ENCODE measurements around the gene ASCC2.

DNA sequence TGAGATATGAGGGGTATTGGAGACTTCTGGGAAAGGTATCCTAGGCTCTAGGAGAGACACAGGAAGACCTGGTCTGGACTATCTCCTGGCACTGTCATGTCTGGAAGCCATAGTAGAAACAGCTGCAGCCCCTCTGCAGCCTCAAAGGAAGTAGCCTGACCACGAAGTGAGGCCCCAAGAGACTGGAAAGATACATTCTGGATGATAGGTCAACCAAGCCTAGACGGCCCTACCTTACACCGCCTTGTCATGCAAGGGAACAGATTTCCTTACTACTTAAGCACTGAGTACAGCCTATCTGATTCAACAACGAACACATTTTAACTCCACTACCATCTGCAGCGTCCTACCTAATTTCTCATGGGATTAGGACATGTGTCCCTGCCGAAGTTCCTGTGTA is 39.8 kb downstream of the ASCC2 start:
- TF ChIP-seq, protein P1, sequence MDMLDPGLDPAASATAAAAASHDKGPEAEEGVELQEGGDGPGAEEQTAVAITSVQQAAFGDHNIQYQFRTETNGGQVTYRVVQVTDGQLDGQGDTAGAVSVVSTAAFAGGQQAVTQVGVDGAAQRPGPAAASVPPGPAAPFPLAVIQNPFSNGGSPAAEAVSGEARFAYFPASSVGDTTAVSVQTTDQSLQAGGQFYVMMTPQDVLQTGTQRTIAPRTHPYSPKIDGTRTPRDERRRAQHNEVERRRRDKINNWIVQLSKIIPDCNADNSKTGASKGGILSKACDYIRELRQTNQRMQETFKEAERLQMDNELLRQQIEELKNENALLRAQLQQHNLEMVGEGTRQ (CRISPR knock-in tag; IDR thresholded peaks at IDR 0.05): no peak
- TF ChIP-seq, protein P2, sequence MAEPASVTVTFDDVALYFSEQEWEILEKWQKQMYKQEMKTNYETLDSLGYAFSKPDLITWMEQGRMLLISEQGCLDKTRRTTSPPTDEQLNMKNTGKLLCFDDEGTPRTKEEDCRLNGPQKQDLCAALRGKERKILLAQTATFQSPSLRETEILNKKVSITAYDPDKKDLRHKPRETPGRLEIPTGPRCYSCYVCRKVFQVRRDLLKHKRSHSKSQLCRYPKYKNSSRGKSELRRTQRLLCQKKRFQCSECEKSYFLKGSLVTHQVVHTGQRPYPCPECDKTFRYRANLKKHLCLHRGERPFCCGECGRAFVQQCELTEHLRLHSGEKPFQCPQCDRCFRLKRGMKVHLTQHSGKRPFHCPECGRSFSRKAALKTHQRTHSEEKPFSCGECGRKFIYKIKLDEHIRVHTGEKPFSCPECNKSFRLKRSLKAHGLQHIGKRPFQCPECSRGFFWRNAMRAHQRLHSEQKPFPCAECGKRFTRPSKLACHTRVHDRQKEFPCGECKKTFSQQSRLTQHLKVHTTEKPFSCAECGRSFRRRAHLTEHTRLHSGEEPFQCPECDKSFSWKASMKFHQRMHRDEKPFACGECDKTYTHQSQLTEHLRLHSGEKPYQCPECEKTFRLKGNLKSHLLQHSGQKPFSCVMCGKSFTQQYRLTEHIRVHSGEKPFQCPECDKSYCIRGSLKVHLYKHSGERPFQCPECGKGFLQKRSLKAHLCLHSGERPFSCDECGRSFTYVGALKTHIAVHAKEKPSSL (CRISPR knock-in tag; conservative IDR thresholded peaks at IDR 0.05): no peak
- TF ChIP-seq NFYB (CRISPR knock-in tag; conservative IDR thresholded peaks at IDR 0.05; ENCODE audit: low read depth): no peak
- TF ChIP-seq, protein P3, sequence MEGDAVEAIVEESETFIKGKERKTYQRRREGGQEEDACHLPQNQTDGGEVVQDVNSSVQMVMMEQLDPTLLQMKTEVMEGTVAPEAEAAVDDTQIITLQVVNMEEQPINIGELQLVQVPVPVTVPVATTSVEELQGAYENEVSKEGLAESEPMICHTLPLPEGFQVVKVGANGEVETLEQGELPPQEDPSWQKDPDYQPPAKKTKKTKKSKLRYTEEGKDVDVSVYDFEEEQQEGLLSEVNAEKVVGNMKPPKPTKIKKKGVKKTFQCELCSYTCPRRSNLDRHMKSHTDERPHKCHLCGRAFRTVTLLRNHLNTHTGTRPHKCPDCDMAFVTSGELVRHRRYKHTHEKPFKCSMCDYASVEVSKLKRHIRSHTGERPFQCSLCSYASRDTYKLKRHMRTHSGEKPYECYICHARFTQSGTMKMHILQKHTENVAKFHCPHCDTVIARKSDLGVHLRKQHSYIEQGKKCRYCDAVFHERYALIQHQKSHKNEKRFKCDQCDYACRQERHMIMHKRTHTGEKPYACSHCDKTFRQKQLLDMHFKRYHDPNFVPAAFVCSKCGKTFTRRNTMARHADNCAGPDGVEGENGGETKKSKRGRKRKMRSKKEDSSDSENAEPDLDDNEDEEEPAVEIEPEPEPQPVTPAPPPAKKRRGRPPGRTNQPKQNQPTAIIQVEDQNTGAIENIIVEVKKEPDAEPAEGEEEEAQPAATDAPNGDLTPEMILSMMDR (IDR thresholded peaks at IDR 0.05): no peak
- no peak for TF ChIP-seq CREB1 (CRISPR knock-in tag; IDR thresholded peaks at IDR 0.05)
- TF ChIP-seq GABPB1 (CRISPR knock-in tag; IDR thresholded peaks at IDR 0.05): no peak
- no peak for TF ChIP-seq FOXK1 (CRISPR knock-in tag; IDR thresholded peaks at IDR 0.05)
- TF ChIP-seq, protein P4, sequence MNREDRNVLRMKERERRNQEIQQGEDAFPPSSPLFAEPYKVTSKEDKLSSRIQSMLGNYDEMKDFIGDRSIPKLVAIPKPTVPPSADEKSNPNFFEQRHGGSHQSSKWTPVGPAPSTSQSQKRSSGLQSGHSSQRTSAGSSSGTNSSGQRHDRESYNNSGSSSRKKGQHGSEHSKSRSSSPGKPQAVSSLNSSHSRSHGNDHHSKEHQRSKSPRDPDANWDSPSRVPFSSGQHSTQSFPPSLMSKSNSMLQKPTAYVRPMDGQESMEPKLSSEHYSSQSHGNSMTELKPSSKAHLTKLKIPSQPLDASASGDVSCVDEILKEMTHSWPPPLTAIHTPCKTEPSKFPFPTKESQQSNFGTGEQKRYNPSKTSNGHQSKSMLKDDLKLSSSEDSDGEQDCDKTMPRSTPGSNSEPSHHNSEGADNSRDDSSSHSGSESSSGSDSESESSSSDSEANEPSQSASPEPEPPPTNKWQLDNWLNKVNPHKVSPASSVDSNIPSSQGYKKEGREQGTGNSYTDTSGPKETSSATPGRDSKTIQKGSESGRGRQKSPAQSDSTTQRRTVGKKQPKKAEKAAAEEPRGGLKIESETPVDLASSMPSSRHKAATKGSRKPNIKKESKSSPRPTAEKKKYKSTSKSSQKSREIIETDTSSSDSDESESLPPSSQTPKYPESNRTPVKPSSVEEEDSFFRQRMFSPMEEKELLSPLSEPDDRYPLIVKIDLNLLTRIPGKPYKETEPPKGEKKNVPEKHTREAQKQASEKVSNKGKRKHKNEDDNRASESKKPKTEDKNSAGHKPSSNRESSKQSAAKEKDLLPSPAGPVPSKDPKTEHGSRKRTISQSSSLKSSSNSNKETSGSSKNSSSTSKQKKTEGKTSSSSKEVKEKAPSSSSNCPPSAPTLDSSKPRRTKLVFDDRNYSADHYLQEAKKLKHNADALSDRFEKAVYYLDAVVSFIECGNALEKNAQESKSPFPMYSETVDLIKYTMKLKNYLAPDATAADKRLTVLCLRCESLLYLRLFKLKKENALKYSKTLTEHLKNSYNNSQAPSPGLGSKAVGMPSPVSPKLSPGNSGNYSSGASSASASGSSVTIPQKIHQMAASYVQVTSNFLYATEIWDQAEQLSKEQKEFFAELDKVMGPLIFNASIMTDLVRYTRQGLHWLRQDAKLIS (CRISPR knock-in tag; IDR thresholded peaks at IDR 0.05; ENCODE audit: borderline replicate concordance): no peak
- no peak for TF ChIP-seq CREM (CRISPR knock-in tag; IDR thresholded peaks at IDR 0.05)
- no peak for TF ChIP-seq NR3C1 (CRISPR knock-in tag; conservative IDR thresholded peaks at IDR 0.05; ENCODE audit: low read depth)
- TF ChIP-seq TEAD4 (CRISPR knock-in tag; IDR thresholded peaks at IDR 0.05): no peak
- TF ChIP-seq ZNF512 (CRISPR knock-in tag; IDR thresholded peaks at IDR 0.05; ENCODE audit: borderline replicate concordance): no peak

Data from WTC11 (cell line).